GM21390 (cell line): Measurements from ENCODE around the gene CDKL5.
"Not testable (repeated sequence)": the region's sequence is repeated elsewhere in the genome, so short reads cannot be mapped to it uniquely, and the experiment has no call there.

Source experiments
- ATAC-seq: cut with Tn5 transposase; IDR thresholded peaks from one replicate; pipeline ENCODE4 v1.9.1; 2021; ENCODE audit not compliant: unreplicated experiment

Gene CDKL5

GRCh38 chrX:18573556-18573955, 148.1 kb downstream of the CDKL5 start:
- ATAC-seq, result no peak

GRCh38 chrX:18574591-18574990, 149.2 kb downstream of the CDKL5 start:
- ATAC-seq, result no peak

GRCh38 chrX:18575744-18576143, 150.3 kb downstream of the CDKL5 start:
- ATAC-seq, result no peak

- no peak for ATAC-seq
These were observed 152.0 kb downstream of the CDKL5 start for GRCh38 chrX:18577400-18577799.

GRCh38 chrX:18578546-18578945, 153.1 kb downstream of the CDKL5 start:
- no peak for ATAC-seq

GRCh38 chrX:18579495-18579894, 154.1 kb downstream of the CDKL5 start:
- ATAC-seq, result no peak

- no peak for ATAC-seq
These were observed 157.6 kb downstream of the CDKL5 start for GRCh38 chrX:18582910-18583493.

GRCh38 chrX:18589292-18589691, 163.9 kb downstream of the CDKL5 start:
- ATAC-seq, result not testable (repeated sequence)

- ATAC-seq, result no peak
These were observed 166.4 kb downstream of the CDKL5 start for GRCh38 chrX:18591834-18592233.

GRCh38 chrX:18594079-18594478, 168.7 kb downstream of the CDKL5 start:
- no peak for ATAC-seq

- no peak for ATAC-seq
These were observed 170.7 kb downstream of the CDKL5 start for GRCh38 chrX:18596096-18596495.

GRCh38 chrX:18598413-18598812, 173.0 kb downstream of the CDKL5 start:
- no peak for ATAC-seq

GRCh38 chrX:18607966-18608365, 182.6 kb downstream of the CDKL5 start:
- no peak for ATAC-seq

GRCh38 chrX:18613930-18614639, 188.7 kb downstream of the CDKL5 start:
- ATAC-seq, result no peak

GRCh38 chrX:18616688-18617406, 191.4 kb downstream of the CDKL5 start:
- ATAC-seq, result no peak

- ATAC-seq, result no peak
These were observed 192.0 kb downstream of the CDKL5 start for GRCh38 chrX:18617407-18617750.

GRCh38 chrX:18619288-18619687, 193.9 kb downstream of the CDKL5 start:
- ATAC-seq, result no peak

- no peak for ATAC-seq
These were observed 194.9 kb downstream of the CDKL5 start for GRCh38 chrX:18620349-18620748.

- no peak for ATAC-seq
These were observed 199.2 kb downstream of the CDKL5 start for GRCh38 chrX:18624599-18624998.

GRCh38 chrX:18630934-18631333, 205.5 kb downstream of the CDKL5 start:
- ATAC-seq, result no peak

GRCh38 chrX:18638398-18638797, 213.0 kb downstream of the CDKL5 start:
- ATAC-seq, result no peak

GRCh38 chrX:18639280-18639679, 213.9 kb downstream of the CDKL5 start:
- ATAC-seq, result no peak
